Measurements from ENCODE around the gene DCBLD1.

DCBLD1 gene

DNA sequence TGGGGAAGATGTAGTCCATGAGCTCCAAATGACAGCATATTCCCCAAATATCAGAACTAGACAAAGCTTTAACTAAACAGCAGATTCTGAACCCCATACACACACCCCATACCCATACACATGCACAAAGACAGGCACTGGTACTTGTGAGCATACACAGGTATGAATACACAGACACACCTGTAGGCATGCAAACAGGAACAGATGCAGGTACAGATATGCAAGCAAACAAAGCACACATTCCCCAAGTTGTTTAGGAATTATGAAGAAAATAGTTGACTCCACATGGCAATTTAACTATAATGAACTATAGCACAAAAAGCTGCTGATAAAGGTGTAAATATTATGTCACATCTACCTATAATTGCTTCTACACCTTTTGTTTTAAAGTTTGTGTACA lies 103.2 kb downstream of the DCBLD1 start:
- Histone ChIP-seq H3K79me2 (peaks cover 5% of the 10 kb centered on the region), H3K36me3 (ENCODE audit: control insufficient read depth, insufficient read depth, low read length) (no peaks in the 10 kb centered on the region), H3K27ac (no peak overlapping the region), H3K4me2 (ENCODE audit: low read length) (no peak overlapping the region), H3K27me3 (ENCODE audit: control insufficient read depth, insufficient read depth, low read length) (no peaks in the 10 kb centered on the region), H3K9ac (no peak overlapping the region), H3K4me1 (no peaks in the 10 kb centered on the region), H2AFZ (no peak overlapping the region), H3K9me3 (ENCODE audit: control insufficient read depth, low read length) (no peaks in the 10 kb centered on the region), H3K4me3 (ENCODE audit: low read depth, low read length) (no peak overlapping the region)
- TF ChIP-seq, protein P1, sequence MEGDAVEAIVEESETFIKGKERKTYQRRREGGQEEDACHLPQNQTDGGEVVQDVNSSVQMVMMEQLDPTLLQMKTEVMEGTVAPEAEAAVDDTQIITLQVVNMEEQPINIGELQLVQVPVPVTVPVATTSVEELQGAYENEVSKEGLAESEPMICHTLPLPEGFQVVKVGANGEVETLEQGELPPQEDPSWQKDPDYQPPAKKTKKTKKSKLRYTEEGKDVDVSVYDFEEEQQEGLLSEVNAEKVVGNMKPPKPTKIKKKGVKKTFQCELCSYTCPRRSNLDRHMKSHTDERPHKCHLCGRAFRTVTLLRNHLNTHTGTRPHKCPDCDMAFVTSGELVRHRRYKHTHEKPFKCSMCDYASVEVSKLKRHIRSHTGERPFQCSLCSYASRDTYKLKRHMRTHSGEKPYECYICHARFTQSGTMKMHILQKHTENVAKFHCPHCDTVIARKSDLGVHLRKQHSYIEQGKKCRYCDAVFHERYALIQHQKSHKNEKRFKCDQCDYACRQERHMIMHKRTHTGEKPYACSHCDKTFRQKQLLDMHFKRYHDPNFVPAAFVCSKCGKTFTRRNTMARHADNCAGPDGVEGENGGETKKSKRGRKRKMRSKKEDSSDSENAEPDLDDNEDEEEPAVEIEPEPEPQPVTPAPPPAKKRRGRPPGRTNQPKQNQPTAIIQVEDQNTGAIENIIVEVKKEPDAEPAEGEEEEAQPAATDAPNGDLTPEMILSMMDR (IDR thresholded peaks at IDR 0.05) = no peak

DNA sequence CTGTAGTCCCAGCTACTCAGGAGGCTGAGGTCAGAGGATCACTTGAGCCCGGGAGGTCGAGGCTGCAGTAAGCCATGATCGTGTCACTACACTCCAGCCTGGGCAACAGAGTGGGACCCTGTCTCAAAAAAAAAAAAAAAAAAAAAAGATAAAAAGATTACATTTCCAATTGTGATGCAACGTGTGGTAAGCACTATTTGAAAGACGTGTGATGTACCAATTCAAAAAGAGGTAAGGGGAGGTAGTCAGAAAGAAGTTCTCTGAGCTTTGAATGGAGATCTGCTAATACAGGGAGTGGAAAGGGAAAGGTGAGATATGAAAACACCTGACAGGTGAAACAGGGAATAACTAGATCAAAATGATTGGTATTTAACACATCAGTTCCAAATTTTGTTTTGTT lies 108.0 kb downstream of the DCBLD1 start:
- Histone ChIP-seq H3K9ac (no peak overlapping the region), H3K27ac (no peak overlapping the region), H3K4me1 (no peaks in the 10 kb centered on the region), H3K4me3 (ENCODE audit: low read depth, low read length) (no peak overlapping the region), H3K9me3 (ENCODE audit: control insufficient read depth, low read length) (no peaks in the 10 kb centered on the region), H3K4me2 (ENCODE audit: low read length) (no peak overlapping the region), H2AFZ (no peak overlapping the region), H3K27me3 (ENCODE audit: control insufficient read depth, insufficient read depth, low read length) (no peaks in the 10 kb centered on the region), H3K79me2 (peaks cover 35% of the 10 kb centered on the region), H3K36me3 (ENCODE audit: control insufficient read depth, insufficient read depth, low read length) (no peaks in the 10 kb centered on the region)
- TF ChIP-seq, protein P1 (IDR thresholded peaks at IDR 0.05) = no peak

DNA sequence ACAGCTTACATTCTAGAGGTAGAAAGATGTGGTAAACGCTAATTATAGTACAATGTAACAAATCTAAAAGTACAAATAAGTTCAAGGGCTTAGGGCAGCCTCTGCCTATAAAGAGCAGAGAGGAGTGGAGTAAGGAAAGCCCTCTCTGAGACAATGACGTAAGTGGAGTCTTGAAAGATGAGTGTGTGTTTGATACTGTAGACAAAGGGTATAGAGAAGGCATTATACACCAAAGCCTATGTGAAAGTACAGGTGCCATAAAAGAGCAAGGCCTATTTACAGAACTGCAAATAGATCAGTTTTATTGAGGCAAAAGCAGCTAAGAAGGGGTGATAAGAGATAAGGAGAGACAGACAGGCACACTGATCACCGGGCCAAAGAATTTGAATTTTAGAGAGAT lies 108.9 kb downstream of the DCBLD1 start:
- no peak overlapping the region for H3K27ac ChIP-seq
- TF ChIP-seq, protein P1 (IDR thresholded peaks at IDR 0.05) = no peak

DNA sequence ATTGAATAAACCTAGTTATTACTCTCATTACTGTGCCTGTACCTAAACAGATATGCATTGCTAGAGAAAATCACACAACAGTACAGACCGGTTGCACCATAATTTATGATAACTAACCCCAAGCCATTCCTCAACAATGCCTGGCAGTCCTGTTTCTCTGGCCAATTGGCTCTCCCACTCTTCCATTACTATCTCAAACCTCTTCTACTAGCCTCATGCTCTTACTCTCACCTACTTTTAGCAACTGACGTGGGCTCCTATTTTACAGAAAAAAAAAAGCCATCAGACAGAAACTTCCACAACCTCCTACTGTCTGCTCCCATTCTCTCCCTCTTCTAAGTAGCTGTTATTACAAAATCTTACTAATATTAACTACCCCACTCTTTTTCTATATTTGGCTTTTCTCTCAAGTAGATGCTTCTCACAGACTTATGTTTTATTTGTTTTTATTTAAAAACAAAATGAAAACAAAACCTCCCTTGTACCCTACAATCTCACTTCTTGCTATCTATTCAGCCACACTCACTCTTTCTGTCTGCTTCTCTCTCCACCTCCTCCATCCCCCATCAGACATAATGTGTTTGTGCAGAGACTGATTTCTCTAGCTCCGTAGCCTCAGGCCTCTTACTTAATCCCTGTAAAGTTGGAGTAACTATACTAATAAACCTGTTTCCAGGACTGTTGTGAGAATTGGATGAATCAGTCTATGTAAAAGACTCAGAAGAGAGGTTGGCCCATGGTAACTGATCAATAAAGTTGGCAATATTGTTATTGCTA lies 110.7 kb downstream of the DCBLD1 start:
- H3K79me2 ChIP-seq = peaks cover 49% of the 10 kb centered on the region
- H3K9me3 ChIP-seq (ENCODE audit: control insufficient read depth, low read length) = no peaks in the 10 kb centered on the region
- TF ChIP-seq, protein P1 (IDR thresholded peaks at IDR 0.05) = no peak
- H3K4me2 ChIP-seq (ENCODE audit: low read length) = no peak overlapping the region
- no peak overlapping the region for H3K27ac ChIP-seq
- no peaks in the 10 kb centered on the region for H3K36me3 ChIP-seq (ENCODE audit: control insufficient read depth, insufficient read depth, low read length)
- H3K4me3 ChIP-seq (ENCODE audit: low read depth, low read length) = no peak overlapping the region
- H3K4me1 ChIP-seq = no peaks in the 10 kb centered on the region
- no peak overlapping the region for H2AFZ ChIP-seq
- H3K27me3 ChIP-seq (ENCODE audit: control insufficient read depth, insufficient read depth, low read length) = no peaks in the 10 kb centered on the region
- no peak overlapping the region for H3K9ac ChIP-seq

More for the DNA sequence above, 108.9 kb downstream of the DCBLD1 start:
- Histone ChIP-seq H3K4me3 (ENCODE audit: low read depth, low read length) (no peak overlapping the region), H3K36me3 (ENCODE audit: control insufficient read depth, insufficient read depth, low read length) (no peaks in the 10 kb centered on the region), H3K4me2 (ENCODE audit: low read length) (no peak overlapping the region), H3K9me3 (ENCODE audit: control insufficient read depth, low read length) (no peaks in the 10 kb centered on the region), H3K9ac (no peak overlapping the region), H2AFZ (no peak overlapping the region), H3K27me3 (ENCODE audit: control insufficient read depth, insufficient read depth, low read length) (no peaks in the 10 kb centered on the region), H3K79me2 (peaks cover 43% of the 10 kb centered on the region), H3K4me1 (no peaks in the 10 kb centered on the region)
